ENCODE measurements around the gene PROSER3. TPM values are rescaled to one million over a fixed set of nuclear protein-coding genes. Genes with fewer than 3 reads are reported as not detected.

PROSER3 gene
- total and polyA plus RNA-seq, 2 of the 13 experiments (the other 11 are each of a cell fraction or from before 2014, with no cell fraction given) = 5.1 to 5.7 TPM

GRCh38 chr19:35813043-35813890 lies 55.3 kb downstream of the PROSER3 start (continued):
- TF ChIP-seq, protein P1, sequence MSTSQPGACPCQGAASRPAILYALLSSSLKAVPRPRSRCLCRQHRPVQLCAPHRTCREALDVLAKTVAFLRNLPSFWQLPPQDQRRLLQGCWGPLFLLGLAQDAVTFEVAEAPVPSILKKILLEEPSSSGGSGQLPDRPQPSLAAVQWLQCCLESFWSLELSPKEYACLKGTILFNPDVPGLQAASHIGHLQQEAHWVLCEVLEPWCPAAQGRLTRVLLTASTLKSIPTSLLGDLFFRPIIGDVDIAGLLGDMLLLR (CRISPR knock-in tag; IDR thresholded peaks at IDR 0.05) = no peak
- no peak for TF ChIP-seq ZNF780A (CRISPR knock-in tag; IDR thresholded peaks at IDR 0.05)
- no peak for TF ChIP-seq ZNF512 (CRISPR knock-in tag; IDR thresholded peaks at IDR 0.05)
- no peak for TF ChIP-seq AGO2 (optimal IDR thresholded peaks at IDR 0.05; ENCODE audit: low read depth, low read length)
- TF ChIP-seq NFIB (CRISPR knock-in tag; IDR thresholded peaks at IDR 0.05; ENCODE audit: borderline replicate concordance) = 0 out of 2 replicates have a peak, but pooled peaks have one; percentile 26
- no peak for TF ChIP-seq KDM4B (CRISPR knock-in tag; IDR thresholded peaks at IDR 0.05)
- TF ChIP-seq, protein P2, sequence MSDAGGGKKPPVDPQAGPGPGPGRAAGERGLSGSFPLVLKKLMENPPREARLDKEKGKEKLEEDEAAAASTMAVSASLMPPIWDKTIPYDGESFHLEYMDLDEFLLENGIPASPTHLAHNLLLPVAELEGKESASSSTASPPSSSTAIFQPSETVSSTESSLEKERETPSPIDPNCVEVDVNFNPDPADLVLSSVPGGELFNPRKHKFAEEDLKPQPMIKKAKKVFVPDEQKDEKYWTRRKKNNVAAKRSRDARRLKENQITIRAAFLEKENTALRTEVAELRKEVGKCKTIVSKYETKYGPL (CRISPR knock-in tag; IDR thresholded peaks at IDR 0.05) = no peak; the same call in 1 of the 2 replicates
- 0 out of 2 replicates have a peak, but pooled peaks have one; percentile 27 for TF ChIP-seq PHF21A (CRISPR knock-in tag; IDR thresholded peaks at IDR 0.05)
- TF ChIP-seq SMC3 (IDR thresholded peaks at IDR 0.05; ENCODE audit: low read length) = no peak
- no peak for TF ChIP-seq ZSCAN22 (CRISPR knock-in tag; IDR thresholded peaks at IDR 0.05)
- TF ChIP-seq, protein P3, sequence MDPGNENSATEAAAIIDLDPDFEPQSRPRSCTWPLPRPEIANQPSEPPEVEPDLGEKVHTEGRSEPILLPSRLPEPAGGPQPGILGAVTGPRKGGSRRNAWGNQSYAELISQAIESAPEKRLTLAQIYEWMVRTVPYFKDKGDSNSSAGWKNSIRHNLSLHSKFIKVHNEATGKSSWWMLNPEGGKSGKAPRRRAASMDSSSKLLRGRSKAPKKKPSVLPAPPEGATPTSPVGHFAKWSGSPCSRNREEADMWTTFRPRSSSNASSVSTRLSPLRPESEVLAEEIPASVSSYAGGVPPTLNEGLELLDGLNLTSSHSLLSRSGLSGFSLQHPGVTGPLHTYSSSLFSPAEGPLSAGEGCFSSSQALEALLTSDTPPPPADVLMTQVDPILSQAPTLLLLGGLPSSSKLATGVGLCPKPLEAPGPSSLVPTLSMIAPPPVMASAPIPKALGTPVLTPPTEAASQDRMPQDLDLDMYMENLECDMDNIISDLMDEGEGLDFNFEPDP (CRISPR knock-in tag; conservative IDR thresholded peaks at IDR 0.05) = no peak
- no peak for TF ChIP-seq ELF3 (CRISPR knock-in tag; IDR thresholded peaks at IDR 0.05)
- no peak for TF ChIP-seq ATF1 (CRISPR knock-in tag; IDR thresholded peaks at IDR 0.05)
- no peak for TF ChIP-seq ZBTB38 (CRISPR knock-in tag; IDR thresholded peaks at IDR 0.05)
- no peak; the same call in 1 of the 2 replicates for TF ChIP-seq TGIF2 (CRISPR knock-in tag; IDR thresholded peaks at IDR 0.05)
- TF ChIP-seq MEIS2 (CRISPR knock-in tag; IDR thresholded peaks at IDR 0.05) = no peak
- TF ChIP-seq ZNF761 (CRISPR knock-in tag; conservative IDR thresholded peaks at IDR 0.05) = no peak
- TF ChIP-seq EED (CRISPR knock-in tag; IDR thresholded peaks at IDR 0.05) = no peak
- TF ChIP-seq GTF3A (CRISPR knock-in tag; conservative IDR thresholded peaks at IDR 0.05) = no peak
- no peak for TF ChIP-seq NR2F1 (CRISPR knock-in tag; IDR thresholded peaks at IDR 0.05)
- TF ChIP-seq RNF2 (conservative IDR thresholded peaks at IDR 0.05; ENCODE audit: low read depth) = no peak
- no peak for TF ChIP-seq ZNF775 (CRISPR knock-in tag; IDR thresholded peaks at IDR 0.05; ENCODE audit: borderline replicate concordance)
- TF ChIP-seq, protein P4, sequence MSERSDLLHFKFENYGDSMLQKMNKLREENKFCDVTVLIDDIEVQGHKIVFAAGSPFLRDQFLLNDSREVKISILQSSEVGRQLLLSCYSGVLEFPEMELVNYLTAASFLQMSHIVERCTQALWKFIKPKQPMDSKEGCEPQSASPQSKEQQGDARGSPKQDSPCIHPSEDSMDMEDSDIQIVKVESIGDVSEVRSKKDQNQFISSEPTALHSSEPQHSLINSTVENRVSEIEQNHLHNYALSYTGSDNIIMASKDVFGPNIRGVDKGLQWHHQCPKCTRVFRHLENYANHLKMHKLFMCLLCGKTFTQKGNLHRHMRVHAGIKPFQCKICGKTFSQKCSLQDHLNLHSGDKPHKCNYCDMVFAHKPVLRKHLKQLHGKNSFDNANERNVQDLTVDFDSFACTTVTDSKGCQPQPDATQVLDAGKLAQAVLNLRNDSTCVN (CRISPR knock-in tag; IDR thresholded peaks at IDR 0.05; ENCODE audit: borderline replicate concordance) = no peak
- no peak for TF ChIP-seq PHF20 (CRISPR knock-in tag; IDR thresholded peaks at IDR 0.05)
- 0 out of 2 replicates have a peak, but pooled peaks have one; percentile 4 for TF ChIP-seq YEATS4 (CRISPR knock-in tag; IDR thresholded peaks at IDR 0.05; ENCODE audit: borderline replicate concordance)
- TF ChIP-seq SIX1 (CRISPR knock-in tag; IDR thresholded peaks at IDR 0.05; ENCODE audit: borderline replicate concordance) = no peak

All from HepG2 (cell line).